PC-3 (cell line): ENCODE results near the gene OR4D1. TPM values are rescaled to one million over a fixed set of nuclear protein-coding genes. Genes with fewer than 3 reads are reported as not detected.

Source experiments
- ATAC-seq: fragments of 200-7000 bp; cut with Tn5 transposase; 2 replicates; pipeline ENCODE4 v1.9.1; 2020; ENCODE audit warnings: mild to moderate bottlenecking, moderate library complexity
- BruUV-seq: library from RNA; stranded (reverse); fragments of 400-500 nt; replicated peaks from 2 replicates; lab custom pipeline; 2021; lab: Mats Ljungman, UMichigan
- CTCF ChIA-PET: fragments of 300-600 bp; sonication (Branson Sonifier 250); formaldehyde crosslinking; loops from one replicate; lab custom pipeline; 2022; ENCODE audit warnings: antibody characterized with exemption; lab: Charles Lee
- POLR2A ChIA-PET: fragments of 300-600 bp; sonication (Branson Sonifier 250); formaldehyde crosslinking; loops from one replicate; lab custom pipeline; 2022; ENCODE audit warnings: antibody characterized with exemption; ENCODE audit not compliant: unreplicated experiment; lab: Charles Lee
- DNase-seq: peaks from one replicate; pipeline ENCODE4 v3.0.0-alpha.2; 2015
- H2AFZ ChIP-seq: fragments of 300-600 bp; sonication (generic); 2 replicates; pipeline ENCODE4 v1.6.0; 2016; ENCODE audit warnings: antibody characterized with exemption, low read length
- H3F3A ChIP-seq: fragments of 300-600 bp; sonication (generic); one replicate; pipeline ENCODE4 v1.6.0; 2017; ENCODE audit warnings: antibody characterized with exemption, low read length, control low read depth, mild to moderate bottlenecking; ENCODE audit not compliant: unreplicated experiment
- H3K27ac ChIP-seq: fragments of 300-600 bp; sonication (generic); 2 replicates; pipeline ENCODE4 v1.5.1; 2016; ENCODE audit warnings: mild to moderate bottlenecking, low read length
- H3K27me3 ChIP-seq: fragments of 300-600 bp; sonication (generic); 2 replicates; pipeline ENCODE4 v1.6.1; 2016; ENCODE audit warnings: low read length, mixed read lengths
- H3K36me3 ChIP-seq: fragments of 300-600 bp; sonication (generic); 2 replicates; pipeline ENCODE4 v1.6.1; 2016; ENCODE audit warnings: low read depth, mixed run types, low read length, mixed read lengths
- H3K4me1 ChIP-seq: fragments of 300-600 bp; sonication (generic); 2 replicates; pipeline ENCODE4 v1.5.1; 2016; ENCODE audit warnings: low read length; ENCODE audit not compliant: insufficient read depth
- H3K4me2 ChIP-seq: fragments of 300-600 bp; sonication (generic); 2 replicates; pipeline ENCODE4 v1.6.0; 2016; ENCODE audit warnings: low read length
- H3K4me3 ChIP-seq: fragments of 300-600 bp; sonication (generic); 2 replicates; pipeline ENCODE4 v1.5.1; 2016; ENCODE audit warnings: mild to moderate bottlenecking, low read length, mixed read lengths
- H3K79me2 ChIP-seq: fragments of 300-600 bp; sonication (generic); 2 replicates; pipeline ENCODE4 v1.6.1; 2017; ENCODE audit warnings: low read length, mixed read lengths
- H3K9ac ChIP-seq: fragments of 300-600 bp; sonication (generic); 2 replicates; pipeline ENCODE4 v1.6.0; 2016; ENCODE audit warnings: mild to moderate bottlenecking, low read length
- H3K9me2 ChIP-seq: fragments of 300-600 bp; sonication (generic); replicated peaks from 2 replicates; pipeline ENCODE4 v1.6.1; 2016; ENCODE audit warnings: mixed run types, low read length, mixed read lengths
- H3K9me3 ChIP-seq: fragments of 300-600 bp; sonication (generic); 2 replicates; pipeline ENCODE4 v1.6.1; 2016; ENCODE audit warnings: low read length, mixed read lengths
- H4K20me1 ChIP-seq: fragments of 300-600 bp; sonication (generic); 2 replicates; pipeline ENCODE4 v1.6.1; 2016; ENCODE audit warnings: low read length, mixed read lengths
- EZH2 ChIP-seq: fragments of 300-600 bp; sonication (generic); IDR thresholded peaks from one replicate; pipeline ENCODE4 v1.6.1; 2017; ENCODE audit warnings: antibody characterized with exemption, mild to moderate bottlenecking, low read length; ENCODE audit not compliant: unreplicated experiment
- EZH2phosphoT487 ChIP-seq: fragments of 300-600 bp; sonication (generic); IDR thresholded peaks from 2 replicates; pipeline ENCODE4 v1.6.1; 2018; ENCODE audit warnings: mild to moderate bottlenecking, antibody characterized with exemption, low read length, borderline replicate concordance
- intact Hi-C: fragments of 100-400 bp; cut with micrococcal nuclease; formaldehyde crosslinking; loops from 2 replicates; pipeline ENCODE4 v1.9.0; 2023
- total RNA-seq: library from RNA; depleted of rRNA; stranded (reverse); fragments of >200 nt; gene quantifications from 2 replicates; pipeline ENCODE4 v1.2.3, GENCODE V29; 2014
- TF ChIP-seq, protein P1 (sequence below): fragments of 300-600 bp; sonication (generic); conservative IDR thresholded peaks from 2 replicates; pipeline ENCODE4 v1.5.1; 2017; ENCODE audit warnings: antibody characterized with exemption, low read depth, mild to moderate bottlenecking, low read length

OR4D1 gene
- total RNA-seq, 1 experiment from 2014 or later, result not detected

DNA sequence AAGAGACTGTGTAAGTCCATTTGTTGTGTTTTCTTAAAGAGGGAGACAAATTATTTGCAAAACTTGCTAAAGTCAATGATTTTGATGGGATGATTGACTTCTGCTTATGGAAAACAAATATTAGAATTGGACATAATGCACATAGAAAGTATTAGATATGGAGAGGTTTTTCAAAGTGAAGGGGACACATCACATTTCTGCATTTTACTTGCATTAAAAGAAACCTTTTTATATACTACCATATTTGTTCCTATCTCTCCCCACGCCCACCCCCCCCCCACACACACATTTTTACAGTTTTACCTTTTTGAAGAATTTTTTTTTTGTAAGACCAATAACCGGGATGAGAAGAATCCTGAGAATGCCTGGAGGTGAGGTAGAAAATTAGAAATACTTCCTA, 10.0 kb downstream of the OR4D1 start:
- Histone ChIP-seq H3K9me3 (no peaks in the 10 kb centered on the region), H3F3A (no peaks in the 10 kb centered on the region), H3K4me1 (no peaks in the 10 kb centered on the region), H2AFZ (no peak overlapping the region), H3K36me3 (no peaks in the 10 kb centered on the region), H3K79me2 (no peaks in the 10 kb centered on the region), H4K20me1 (no peaks in the 10 kb centered on the region), H3K9me2 (no peaks in the 10 kb centered on the region), H3K9ac (no peak overlapping the region), H3K4me2 (no peak overlapping the region), H3K27ac (no peak overlapping the region), H3K4me3 (no peak overlapping the region), H3K27me3 (peaks cover 92% of the 10 kb centered on the region)
- no peak for ATAC-seq
- DNase-seq, result no peak
- CTCF ChIA-PET, result no interaction called here
- POLR2A ChIA-PET, result no interaction called here
- BruUV-seq, result no TSS peak
- intact Hi-C loops, result no loop called here
- TF ChIP-seq EZH2, result no peak

DNA sequence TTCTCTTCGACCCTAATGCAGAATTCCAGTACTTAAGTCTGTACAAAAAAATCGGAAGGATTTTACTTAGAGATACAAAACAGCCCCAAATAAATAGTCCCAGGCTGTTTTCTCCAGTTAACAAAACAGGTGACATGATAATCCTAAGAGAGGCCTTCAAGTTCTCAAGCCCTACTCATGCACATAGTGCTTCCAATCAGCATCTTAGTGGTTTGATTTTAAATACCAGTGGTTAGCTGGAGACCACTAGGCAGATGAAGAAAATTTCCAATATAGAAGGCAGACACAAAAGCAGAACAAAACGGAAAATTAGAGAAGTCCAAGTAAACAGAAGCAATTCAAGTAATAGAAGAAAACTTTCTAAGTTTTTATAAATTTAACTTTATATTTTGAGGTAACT, 13.4 kb downstream of the OR4D1 start:
- CTCF ChIA-PET, result no interaction called here
- Histone ChIP-seq H3K79me2 (no peaks in the 10 kb centered on the region), H3F3A (no peaks in the 10 kb centered on the region)

DNA sequence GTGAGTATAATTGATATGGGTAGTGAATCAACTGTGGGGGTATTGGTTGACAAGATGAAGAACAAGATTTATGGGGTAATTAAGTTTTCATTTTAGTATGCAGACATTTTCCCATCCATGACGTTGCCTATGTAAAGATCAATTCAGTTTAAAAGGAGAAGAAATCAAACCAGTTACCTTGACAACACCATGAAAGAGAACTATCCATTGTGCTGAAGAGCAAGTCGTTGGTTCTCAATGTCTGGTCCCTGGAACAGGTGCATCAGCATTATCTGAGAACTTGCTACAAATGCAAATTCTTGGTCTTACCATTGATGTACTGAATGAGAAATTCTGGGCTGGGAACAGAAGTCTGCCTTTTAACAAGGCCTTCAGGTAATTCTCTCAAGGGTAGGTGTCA, 17.8 kb downstream of the OR4D1 start:
- ATAC-seq (no peak), DNase-seq (no peak)
- no peak overlapping the region for H3K4me3 ChIP-seq
- no peak overlapping the region for H2AFZ ChIP-seq
- ChIA-PET POLR2A (interaction anchor here (0.7 kb wide), 1 partner anchor 367 kb away, joined by 6 read pairs; no protein-coding TSS in a partner anchor), CTCF (no interaction called here)
- no peaks in the 10 kb centered on the region for H3K9me2 ChIP-seq
- intact Hi-C loops, result no loop called here
- no peak overlapping the region for H3K27ac ChIP-seq
- H3K4me2 ChIP-seq, result no peak overlapping the region
- BruUV-seq, result no TSS peak
- no peaks in the 10 kb centered on the region for H3K79me2 ChIP-seq
- no peaks in the 10 kb centered on the region for H3K36me3 ChIP-seq
- H3K9ac ChIP-seq, result no peak overlapping the region
- no peaks in the 10 kb centered on the region for H4K20me1 ChIP-seq
- no peak for TF ChIP-seq EZH2
- TF ChIP-seq EZH2phosphoT487, result no peak
- TF ChIP-seq, protein P1, sequence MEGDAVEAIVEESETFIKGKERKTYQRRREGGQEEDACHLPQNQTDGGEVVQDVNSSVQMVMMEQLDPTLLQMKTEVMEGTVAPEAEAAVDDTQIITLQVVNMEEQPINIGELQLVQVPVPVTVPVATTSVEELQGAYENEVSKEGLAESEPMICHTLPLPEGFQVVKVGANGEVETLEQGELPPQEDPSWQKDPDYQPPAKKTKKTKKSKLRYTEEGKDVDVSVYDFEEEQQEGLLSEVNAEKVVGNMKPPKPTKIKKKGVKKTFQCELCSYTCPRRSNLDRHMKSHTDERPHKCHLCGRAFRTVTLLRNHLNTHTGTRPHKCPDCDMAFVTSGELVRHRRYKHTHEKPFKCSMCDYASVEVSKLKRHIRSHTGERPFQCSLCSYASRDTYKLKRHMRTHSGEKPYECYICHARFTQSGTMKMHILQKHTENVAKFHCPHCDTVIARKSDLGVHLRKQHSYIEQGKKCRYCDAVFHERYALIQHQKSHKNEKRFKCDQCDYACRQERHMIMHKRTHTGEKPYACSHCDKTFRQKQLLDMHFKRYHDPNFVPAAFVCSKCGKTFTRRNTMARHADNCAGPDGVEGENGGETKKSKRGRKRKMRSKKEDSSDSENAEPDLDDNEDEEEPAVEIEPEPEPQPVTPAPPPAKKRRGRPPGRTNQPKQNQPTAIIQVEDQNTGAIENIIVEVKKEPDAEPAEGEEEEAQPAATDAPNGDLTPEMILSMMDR, result no peak
- H3K27me3 ChIP-seq, result peaks cover 83% of the 10 kb centered on the region
- no peaks in the 10 kb centered on the region for H3K4me1 ChIP-seq
- no peaks in the 10 kb centered on the region for H3K9me3 ChIP-seq
- H3F3A ChIP-seq, result no peaks in the 10 kb centered on the region

More for the DNA sequence above, 13.4 kb downstream of the OR4D1 start:
- H3K9me2 ChIP-seq, result no peaks in the 10 kb centered on the region
- ATAC-seq, result no peak
- no peak overlapping the region for H3K27ac ChIP-seq
- H3K4me3 ChIP-seq, result no peak overlapping the region
- H3K36me3 ChIP-seq, result no peaks in the 10 kb centered on the region
- TF ChIP-seq EZH2 (no peak), EZH2phosphoT487 (no peak)
- TF ChIP-seq, protein P1, result no peak
- H3K9me3 ChIP-seq, result no peaks in the 10 kb centered on the region
- POLR2A ChIA-PET, result no interaction called here
- intact Hi-C loops, result no loop called here
- BruUV-seq, result no TSS peak
- no peak for DNase-seq
- H4K20me1 ChIP-seq, result no peaks in the 10 kb centered on the region
- no peak overlapping the region for H2AFZ ChIP-seq
- no peaks in the 10 kb centered on the region for H3K4me1 ChIP-seq
- no peak overlapping the region for H3K9ac ChIP-seq
- peaks cover 84% of the 10 kb centered on the region for H3K27me3 ChIP-seq
- no peak overlapping the region for H3K4me2 ChIP-seq
